ENCODE results near the gene CYB5B.

The CYB5B gene

DNA sequence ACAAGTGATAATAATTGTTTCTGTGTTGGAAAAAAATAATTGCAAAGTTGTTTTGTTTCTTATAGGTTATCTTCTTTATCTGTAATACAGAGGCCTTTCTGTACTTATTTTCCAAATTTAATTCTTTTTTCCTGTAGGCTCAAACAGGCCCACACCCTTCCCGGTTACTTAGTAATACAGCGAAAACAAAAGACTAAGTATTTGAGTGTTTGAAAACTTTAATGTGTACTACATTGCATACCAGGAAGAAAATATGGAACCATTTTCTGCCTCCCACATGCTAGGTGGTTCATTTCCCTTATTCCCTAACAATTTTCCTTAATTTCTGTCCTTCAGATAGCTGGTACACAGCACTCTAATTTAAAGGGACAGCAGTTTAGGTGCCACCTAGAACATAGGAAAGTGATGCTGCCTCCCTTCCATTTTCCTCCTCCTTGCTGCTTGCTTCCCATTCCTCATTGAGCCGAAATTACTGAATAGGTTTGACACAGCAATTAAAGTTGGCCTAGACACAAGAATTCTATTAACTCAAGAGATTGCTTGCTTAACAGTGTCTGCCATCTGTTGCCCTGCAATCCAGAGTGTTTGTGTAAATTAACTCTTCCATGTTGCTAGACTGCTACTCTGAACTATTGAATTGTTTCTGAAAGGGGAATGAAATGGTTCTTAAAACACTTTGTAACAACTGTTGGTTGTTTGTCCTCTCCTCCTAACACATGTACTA lies 24.2 kb downstream of the CYB5B start:
- no peak for DNase-seq

DNA sequence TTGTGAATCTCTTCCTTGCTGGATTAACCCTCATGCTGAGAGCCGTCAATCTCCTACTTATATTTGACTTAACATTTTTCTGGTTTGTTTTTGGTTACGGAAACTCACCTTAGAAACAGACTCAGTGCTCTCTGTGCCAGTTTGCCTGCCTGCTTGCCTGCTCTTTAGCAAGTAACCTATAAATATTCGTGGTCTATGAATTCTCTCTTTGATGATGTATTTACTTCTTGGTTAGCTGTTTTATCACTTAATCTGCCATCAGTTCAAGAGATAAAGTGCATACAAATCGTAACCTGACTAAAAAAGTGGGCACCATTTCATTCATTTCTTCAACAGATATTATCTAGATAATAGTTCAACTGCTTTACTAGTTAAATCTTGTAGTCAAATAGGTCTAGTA lies 26.7 kb downstream of the CYB5B start:
- no peak for DNase-seq

DNA sequence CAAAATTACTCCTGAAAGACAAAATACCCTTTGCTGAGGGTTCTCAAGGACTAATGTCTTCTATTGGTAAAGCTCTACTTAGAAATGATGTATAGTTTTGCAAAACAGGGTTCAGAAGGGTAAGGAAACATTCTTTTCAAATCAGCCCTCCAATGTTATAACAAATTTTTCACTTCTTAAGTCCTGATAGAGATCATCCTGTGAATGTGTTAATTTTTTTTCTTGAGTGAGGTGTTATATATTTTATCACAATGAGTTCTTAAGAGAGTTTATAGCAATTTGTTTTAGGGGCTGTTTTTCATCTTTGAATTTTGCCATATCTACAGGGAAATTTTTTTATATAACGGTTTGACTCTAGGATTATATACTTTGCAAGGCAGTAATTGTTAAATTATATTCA lies 29.5 kb downstream of the CYB5B start:
- no peak for DNase-seq

DNA sequence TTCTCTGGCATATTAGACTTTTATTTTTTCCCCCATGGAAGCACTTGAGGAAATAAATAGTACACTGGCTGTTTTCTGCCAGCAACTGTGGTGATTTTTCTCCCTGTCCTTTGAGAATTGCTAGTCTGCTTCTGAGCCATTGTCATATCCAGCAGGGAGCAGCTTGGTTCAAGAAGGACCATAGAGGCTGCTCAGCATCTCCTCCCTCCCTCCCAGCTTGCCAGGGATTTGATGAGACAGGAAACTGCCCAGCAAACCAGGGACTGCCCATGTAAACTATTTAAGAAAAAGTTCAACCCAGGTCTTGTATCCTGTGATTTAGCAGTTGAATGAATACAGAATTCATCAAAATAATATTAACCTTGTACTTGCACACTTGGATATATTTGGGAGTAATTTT lies 39.5 kb downstream of the CYB5B start:
- no peak for DNase-seq

DNA sequence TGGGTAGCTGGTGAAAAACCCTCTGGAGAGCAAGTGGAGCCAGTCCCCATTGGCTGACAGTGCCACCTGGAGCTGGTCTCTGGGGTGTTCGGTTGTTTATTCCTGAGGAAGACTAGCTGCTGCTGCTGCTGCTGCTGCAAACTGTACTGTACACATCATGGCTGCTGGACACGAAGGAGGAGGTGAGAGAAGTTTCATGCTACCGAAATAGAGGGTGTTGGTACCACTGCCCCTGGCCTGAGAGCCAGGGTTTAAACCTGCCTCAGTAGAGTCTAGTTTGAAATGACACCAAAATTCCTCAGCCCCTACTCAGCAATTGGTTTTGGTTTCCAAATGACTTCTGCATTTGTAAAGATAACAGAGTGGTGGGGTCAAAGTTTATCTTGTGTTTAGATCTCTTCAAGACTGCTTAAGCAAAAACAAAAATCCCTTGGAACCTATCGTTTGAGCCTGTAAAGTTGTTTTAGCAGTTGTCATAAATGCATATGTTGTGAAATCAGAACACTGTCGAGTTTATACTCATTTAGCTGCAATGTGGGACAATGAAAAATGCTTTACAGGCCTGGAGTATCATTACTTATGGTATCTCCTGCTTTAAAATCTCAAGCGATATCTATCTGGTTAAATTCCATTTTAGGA lies 40.8 kb downstream of the CYB5B start:
- DNase-seq = no peak

DNA sequence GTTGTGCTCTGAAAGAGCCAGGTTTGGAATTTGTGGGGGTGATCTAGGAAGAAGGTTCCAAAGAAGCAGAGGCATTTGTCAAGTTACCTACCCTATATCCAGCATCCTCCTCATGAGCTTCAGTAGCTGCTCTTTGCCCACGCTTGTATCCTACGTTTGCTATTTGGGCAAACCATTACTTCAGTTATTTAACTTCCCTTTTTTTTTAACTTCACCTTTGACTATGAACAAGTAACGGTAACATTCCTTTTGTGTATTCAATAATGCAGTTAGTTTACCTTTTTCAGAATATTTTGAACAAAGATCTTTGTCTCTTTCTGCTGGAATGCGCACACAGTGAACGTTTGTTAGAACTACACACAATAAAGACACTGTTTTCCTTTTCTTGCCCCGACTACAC lies 41.5 kb downstream of the CYB5B start:
- DNase-seq = no peak

DNA sequence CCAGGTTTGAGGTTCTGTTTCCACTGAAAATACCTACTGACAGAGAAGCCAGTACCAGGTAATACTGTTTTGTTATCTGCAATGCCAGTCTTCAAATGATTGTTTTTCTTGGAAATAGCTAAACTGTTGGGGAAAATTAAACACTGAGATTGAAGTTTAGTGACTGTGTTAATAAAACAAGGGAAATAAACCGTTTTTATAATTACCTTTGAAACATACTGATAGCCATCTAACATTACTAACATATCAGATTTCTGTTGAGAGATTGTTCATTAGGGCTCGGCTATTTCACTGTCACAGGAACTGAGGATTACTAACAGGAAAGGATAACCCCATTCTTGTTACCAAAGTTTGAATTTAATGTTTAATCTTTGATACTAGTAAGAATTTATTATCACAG lies 42.1 kb downstream of the CYB5B start:
- DNase-seq = no peak

DNA sequence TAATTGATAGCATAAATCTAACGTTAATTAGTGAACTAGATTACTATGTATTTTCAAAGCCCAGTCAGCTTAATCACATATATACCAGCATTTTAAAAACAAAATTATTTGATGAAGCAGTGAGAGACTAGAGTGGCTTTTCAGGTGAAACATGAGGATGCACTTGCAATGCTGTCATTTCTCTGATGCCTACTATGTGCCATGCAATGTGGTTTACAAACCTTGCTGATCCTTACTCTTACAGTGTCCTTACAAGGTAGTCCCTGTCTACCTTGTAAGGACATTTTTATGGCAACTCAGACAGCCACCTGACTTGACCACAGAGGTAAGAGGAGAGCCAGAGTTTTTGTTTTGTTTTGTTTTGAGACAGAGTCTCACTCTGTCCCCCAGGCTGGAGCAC lies 42.7 kb downstream of the CYB5B start:
- no peak for DNase-seq

DNA sequence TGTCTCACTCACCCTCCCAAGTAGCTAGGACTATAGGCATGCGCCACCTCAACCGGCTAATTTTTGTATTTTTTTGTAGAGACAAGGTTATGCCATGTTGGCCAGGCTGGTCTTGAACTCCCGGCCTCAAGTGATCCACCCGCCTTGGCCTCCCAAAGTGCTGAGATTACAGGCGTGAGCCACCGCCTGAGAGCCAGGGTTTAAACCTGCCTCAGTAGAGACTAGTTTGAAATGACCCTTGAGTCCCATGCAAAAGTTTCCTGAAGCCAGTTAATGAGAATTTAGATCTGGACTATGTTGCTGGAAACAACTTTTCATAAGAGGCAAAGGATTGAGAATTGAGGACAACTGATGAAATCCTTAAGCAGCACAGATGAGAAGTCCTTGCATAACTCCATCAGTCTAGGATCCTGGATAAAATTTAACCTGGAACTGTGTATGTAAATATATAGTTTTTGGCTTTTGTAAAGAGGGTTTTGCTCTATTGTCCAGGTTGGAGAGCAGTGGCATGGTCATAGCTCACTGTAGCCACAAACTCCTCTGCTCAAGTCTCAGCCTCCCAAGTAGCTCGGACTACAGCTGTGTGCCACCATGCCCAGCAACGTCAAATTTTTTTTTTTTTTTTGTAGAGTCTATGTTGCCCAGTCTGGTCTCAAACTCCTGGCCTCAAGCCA lies 43.2 kb downstream of the CYB5B start:
- no peak for DNase-seq

DNA sequence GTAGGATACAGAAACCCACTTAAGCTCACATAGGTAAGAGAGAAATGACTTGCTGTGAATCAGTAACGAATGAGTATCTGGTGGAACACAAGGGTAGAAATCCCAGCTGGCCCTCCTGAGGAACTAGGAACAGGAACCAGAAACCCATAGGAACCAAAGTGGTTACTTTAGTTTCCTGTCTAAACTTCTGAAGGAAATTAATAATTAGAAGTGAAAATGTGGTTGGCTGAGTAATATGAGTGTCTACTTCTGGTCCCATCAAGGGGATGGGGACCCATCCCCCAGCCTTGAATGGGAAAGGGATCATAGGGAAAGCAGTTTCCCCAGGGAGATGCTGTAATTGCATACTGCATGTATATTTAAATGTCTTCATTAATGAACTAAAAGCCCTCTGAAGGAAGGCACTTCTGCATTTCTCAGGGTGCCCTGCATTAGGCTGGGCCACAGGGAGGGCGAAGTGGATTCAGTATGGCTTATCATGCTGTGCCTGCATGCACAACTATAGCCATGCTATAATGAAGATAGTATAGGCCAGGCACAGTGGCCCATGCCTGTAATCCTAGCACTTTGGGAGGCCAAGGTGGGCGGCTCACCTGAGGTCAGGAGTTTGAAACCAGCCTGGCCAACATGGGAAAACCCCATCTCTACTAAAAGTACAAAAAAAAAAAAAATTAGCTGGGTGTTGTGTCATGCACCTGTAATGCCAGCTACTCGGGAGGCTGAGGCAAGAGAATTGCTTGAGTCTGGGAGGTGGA lies 45.6 kb downstream of the CYB5B start:
- DNase-seq = peak; percentile 65

DNA sequence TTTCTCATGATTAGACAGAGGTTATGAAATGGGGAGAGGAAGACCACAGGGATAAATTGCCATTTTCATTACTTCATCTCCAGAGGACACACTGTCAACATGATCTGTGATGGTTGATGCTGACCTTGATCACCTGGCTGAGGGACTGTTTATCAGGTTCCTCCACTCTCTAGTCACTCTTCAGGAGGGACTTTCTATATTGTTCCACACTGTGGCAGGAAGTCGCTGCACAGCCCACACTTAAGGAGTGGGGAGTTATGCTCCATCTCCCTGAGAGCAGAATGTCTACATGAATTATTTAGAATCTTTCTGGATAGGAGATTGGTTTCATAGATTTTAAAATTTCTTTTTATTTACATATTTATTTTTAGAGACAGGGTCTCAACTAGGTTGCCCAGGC lies 46.7 kb downstream of the CYB5B start:
- DNase-seq = no peak

DNA sequence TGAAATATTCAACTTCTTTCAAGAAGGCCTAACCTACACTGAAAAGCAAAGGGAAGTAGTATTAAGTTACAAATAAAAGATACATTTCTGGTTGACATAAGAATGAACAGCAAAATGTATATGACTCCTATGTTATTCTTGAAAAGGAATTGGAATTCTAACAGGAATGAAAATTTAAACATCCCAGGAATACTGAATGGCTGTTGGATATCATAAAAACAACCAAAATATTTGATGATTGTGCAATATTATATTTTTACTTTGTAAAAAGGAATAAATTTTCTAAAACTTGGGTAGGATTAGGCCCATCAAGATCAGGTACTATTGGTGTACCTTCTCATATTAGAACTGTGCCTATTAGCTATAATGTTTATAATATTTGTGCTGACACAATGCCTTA lies 50.0 kb downstream of the CYB5B start:
- no peak for DNase-seq

DNA sequence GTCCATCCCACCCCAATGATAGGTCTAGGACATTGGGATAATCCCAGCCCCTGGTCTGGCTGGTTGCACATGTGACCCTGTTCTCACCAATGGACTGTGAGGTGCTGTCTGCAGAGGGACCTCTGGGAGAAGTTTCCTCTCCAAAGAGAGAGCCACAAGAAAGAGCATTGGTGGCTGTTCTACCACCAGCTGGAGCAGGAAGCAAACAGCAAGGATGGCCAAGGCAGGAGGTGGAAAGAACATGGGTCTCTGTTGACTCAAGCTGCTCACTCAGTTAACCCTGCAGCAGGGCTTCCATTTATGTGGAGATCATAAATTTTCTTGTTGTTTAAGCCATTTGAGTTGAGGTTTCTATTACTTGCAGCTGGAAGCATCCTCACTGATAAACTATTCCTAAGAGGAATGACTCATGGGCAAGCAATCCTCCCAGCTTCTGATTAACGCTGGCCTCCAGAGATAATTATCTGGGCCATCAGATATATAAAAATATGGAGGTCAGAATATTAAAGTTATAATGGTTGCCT lies 52.6 kb downstream of the CYB5B start:
- no peak for DNase-seq

DNA sequence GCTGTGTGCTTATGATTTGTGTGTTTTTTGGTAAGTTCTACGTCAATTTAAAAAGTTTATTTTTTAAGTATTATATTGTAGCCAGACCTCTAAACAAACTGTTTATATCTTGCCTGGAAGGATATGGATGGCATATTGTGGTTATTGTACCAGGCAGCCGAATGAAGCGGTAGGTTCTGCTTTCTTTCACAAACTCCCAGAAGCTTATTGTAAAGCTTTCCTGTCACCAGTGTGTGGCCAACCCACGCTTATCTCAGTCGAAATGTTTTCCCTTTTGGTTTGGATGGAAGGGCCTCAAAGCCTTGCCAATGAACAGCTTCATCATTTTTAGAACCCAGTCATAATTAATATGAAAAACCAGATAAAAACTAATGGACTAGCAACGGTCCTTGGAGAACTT lies 53.1 kb downstream of the CYB5B start:
- DNase-seq = no peak

DNA sequence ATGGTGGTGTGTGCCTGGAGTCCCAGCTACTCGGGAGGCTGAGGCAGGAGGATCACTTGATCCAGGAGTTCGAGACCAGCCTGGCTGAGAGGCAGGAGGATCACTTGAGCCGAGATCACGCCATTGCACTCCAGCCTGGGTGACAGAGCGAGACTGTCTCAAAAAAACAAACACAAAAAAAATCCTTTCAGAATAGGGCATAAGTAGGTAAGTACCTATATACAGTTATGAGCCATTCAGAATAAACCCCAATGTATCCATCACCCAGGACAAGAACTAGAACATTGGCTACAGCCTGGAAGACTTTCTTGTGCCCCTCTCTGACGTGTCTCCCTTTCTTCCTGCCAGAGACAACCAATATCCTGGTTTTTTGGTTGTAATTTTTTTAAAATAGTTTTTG lies 54.3 kb downstream of the CYB5B start:
- no peak for DNase-seq

DNA sequence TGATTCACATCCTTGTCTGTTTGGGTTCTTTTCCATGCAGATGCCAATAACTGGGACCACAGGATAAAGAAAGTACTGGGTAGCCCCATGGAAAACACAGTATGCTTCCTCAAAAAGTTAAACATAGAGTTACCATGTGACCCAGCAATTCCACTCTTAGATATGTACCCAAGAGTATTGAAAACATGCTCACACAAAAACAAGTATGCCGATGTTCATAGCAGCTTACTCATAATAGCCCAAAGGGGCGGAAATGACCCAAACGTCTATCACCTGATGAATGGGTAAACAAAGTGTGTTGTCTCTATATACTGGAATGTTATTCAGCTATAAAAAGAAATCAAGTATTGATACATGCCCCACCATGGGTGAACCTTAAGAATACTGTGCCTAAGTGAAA lies 55.4 kb downstream of the CYB5B start:
- no peak for DNase-seq

DNA sequence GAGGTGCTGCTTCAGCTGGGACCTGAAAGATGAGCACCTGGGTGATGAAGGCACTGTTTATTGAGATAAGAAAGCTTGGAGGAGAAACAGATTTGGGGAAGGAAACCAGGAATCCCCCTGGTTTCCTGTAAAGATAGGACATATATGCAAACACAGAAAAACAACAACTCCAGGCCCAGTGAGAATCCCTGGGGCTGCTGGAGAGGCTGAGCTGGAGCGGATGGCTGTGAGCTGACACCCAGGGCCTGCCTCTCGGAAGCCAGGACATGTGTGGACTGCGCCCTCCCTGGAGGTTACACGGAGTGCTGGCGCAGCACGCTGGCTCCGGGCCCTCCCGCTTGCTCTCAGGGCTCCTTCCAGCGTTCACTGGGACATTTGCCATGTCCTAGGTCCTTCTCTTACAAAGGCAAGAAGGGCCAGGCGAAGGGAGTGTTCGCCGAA lies 57.5 kb downstream of the CYB5B start:
- DNase-seq = peak; percentile 37

DNA sequence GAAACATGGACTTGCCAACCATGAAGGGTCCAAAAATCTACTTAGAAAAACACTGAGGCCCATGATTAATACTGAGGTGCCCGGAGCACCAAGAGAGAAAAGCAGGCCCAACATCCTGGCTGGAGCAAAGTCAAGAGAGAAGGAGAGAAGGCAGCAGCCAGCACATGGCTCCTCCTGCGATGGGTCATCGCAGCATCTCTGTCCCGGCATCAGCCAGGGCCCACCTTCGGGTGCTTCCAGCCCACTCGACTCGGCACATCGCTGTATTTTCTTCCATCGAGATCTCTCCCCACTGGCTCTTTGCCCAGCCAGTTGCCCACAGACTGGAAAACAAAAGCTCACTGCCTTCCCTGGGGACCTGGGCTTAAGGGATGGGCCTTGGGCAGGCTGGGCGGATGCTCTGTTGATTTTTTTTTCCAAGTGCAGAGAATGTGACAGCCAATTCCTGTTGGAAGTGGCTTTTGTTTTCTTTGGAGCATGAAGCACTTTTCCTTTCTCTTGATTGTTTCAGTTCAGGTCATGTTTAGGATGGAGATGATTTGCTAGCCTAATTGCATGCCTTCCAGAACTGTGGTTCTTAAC lies 58.1 kb downstream of the CYB5B start:
- DNase-seq = no peak

DNA sequence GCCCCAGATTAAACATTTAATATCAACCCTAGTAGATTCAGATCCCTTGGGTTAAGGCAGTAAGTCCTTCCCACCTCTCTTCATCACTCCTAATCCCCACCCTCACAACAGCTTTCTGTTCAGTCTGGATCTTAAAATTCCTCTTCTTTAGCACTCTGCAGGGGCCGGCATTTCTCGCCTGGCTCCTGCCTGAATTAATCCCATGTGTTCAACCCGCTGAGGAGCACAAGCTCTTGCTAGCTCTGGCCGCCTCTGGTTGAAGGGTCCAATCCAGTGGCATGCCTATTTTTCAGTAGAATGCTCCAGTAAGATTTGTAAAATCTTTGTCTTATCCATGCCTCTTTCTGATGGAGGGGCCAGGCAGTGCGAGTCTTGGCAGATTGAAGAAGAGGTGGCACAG lies 59.2 kb downstream of the CYB5B start:
- DNase-seq = no peak

DNA sequence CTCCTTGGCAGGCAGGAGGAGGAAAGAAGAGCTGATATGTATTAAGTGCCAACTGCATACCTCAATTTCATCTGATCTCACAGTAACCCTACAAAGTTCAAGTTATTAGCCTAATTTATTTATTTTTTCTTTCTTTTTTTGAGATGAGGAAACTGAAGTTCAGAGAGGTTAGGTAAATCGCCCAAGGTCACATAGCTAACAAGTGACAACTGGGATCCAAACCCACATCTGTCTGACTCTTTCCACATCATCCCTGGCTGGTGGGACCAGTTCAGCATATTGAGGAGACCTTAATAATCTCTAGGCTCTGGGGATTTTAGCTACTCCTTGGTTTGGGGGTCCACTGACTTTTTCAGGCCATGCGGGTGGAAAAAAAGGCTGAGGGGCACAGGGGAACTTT lies 60.9 kb downstream of the CYB5B start:
- DNase-seq = no peak

DNA sequence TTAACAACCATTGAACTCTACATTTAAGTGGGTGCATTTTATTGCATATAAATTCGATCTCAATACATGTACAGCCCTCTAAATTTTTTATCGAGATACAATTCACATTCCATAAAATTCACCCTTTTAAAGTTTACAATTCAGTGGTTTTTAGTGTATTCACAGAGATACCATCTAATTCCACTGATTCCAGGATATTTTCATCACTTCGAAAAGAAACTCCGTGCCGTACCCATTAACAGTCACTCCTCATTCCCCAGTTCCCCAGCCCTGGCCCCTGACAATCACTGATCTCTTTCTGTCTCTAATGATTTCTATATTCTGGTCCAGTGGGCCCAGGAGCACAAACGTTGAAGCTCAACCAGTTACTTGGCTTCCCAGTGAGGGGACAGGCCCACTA lies 61.4 kb downstream of the CYB5B start:
- DNase-seq = no peak

DNA sequence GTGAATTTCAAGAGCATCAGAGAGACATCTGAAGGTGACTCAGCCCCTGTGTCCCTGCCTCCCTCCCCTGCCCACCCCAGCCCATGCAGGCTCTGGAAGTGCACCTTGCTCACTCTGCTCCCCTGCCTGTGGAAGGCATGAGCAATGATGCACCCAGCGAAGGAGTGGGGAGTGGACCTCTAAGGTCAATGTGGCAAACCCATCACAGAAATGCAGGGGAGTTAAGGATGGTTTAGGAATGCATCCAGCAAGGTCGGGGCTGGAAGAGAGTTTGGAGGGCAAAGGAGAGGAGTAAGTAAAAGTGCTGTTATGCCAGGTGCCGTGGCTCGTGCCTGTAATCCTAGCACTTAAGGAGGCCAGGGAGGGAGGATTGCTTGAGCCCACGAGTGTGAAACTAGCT lies 61.9 kb downstream of the CYB5B start:
- DNase-seq = no peak

DNA sequence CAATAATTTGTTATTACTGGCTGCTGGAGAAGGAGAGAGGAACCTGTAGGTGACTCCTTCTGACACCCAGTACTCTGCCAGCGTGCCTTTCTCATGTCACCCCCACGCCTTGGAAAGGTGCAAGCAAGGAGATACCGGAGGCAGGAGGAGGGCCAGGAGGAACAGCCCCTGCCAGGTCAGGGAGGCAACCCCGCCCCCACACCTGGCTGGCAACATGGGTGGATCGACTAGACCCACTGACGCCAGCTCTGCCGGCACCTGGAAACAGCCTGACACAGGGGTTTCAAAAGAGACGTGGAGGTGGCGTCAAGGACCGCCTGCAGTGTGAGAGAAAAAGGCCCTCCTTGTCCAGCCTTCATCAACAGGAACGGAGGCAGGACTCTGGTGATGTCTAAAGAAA lies 62.3 kb downstream of the CYB5B start:
- DNase-seq = no peak
